ENCODE results near the gene ANKRD39. TPM values are rescaled to one million over a fixed set of nuclear protein-coding genes. Genes with fewer than 3 reads are reported as not detected.

The ANKRD39 gene
- total RNA-seq, 1 experiment from 2014 or later = 19.3 TPM

- Histone ChIP-seq H3K27me3 (replicated peaks; ENCODE audit: control insufficient read depth, insufficient read depth, low read length) (no peaks in the 10 kb centered on the region), H3K4me3 (ENCODE audit: low read depth, low read length) (no peak overlapping the region), H3K36me3 (ENCODE audit: control insufficient read depth, insufficient read depth, low read length) (peaks cover 8% of the 10 kb centered on the region; the same call in 1 of the 2 replicates), H3K9me3 (no peaks in the 10 kb centered on the region), H3K4me1 (peaks cover 59% of the 10 kb centered on the region)
- H3K27ac Mint-ChIP-seq (ENCODE audit: unreplicated experiment) = peak overlapping the region; percentile 71
- BruUV-seq (replicated peaks) = no TSS peak
- no peaks in the 10 kb centered on the region for H3K27me3 Mint-ChIP-seq (ENCODE audit: insufficient read depth, unreplicated experiment)
- intact Hi-C loops (cut with micrococcal nuclease; ENCODE audit: unreplicated experiment) = no loop called here
- no peak for DNase-seq
- POLR2A ChIA-PET = interaction anchor here (1.0 kb wide), 2 partner anchors 10 to 22 kb away, joined by 3 read pairs; no protein-coding TSS in a partner anchor
- H3K4me1 Mint-ChIP-seq (ENCODE audit: low read depth, unreplicated experiment) = peaks cover 49% of the 10 kb centered on the region
- no peak for TF ChIP-seq CTCF (IDR thresholded peaks at IDR 0.05; ENCODE audit: insufficient read depth in 1 of 2, low read depth in 1 of 2, low read length in 1 of 2, severe bottlenecking in 1 of 2, unreplicated experiment in 1 of 2)
- H3K9me3 Mint-ChIP-seq (ENCODE audit: unreplicated experiment) = no peaks in the 10 kb centered on the region
- no peak overlapping the region for H3K4me3 Mint-ChIP-seq (ENCODE audit: unreplicated experiment)
- H3K36me3 Mint-ChIP-seq (ENCODE audit: insufficient read depth, unreplicated experiment) = peaks cover 90% of the 10 kb centered on the region
- CTCF ChIA-PET = interaction anchor here (0.5 to 2.3 kb wide), 3 partner anchors 37 to 61 kb away, joined by 3 to 17 read pairs (median 6); partner anchors contain the start of gene ANKRD39
Measured at GRCh38 chr2:96821113-96821675, 36.6 kb downstream of the ANKRD39 start.

- POLR2A ChIA-PET = interaction anchor here (0.6 kb wide), 1 partner anchor 48 kb away, joined by 3 read pairs; no protein-coding TSS in a partner anchor
- Histone ChIP-seq H3K36me3 (ENCODE audit: control insufficient read depth, insufficient read depth, low read length) (peaks cover 5% of the 10 kb centered on the region; the same call in 1 of the 2 replicates), H3K4me3 (ENCODE audit: low read depth, low read length) (peak overlapping the region; percentile 3), H3K27me3 (replicated peaks; ENCODE audit: control insufficient read depth, insufficient read depth, low read length) (no peaks in the 10 kb centered on the region), H3K4me1 (peaks cover 61% of the 10 kb centered on the region), H3K9me3 (no peaks in the 10 kb centered on the region)
- CTCF ChIA-PET = interaction anchor here (1.0 to 2.3 kb wide), 4 partner anchors 14 to 59 kb away, joined by 4 to 17 read pairs (median 6); partner anchors contain the start of genes ANKRD39 and CNNM4
- H3K4me3 Mint-ChIP-seq (ENCODE audit: unreplicated experiment) = peak overlapping the region; percentile 84
- TF ChIP-seq CTCF (IDR thresholded peaks at IDR 0.05; ENCODE audit: insufficient read depth in 1 of 2, low read depth in 1 of 2, low read length in 1 of 2, severe bottlenecking in 1 of 2, unreplicated experiment in 1 of 2) = peak in 1 of 2 experiments; percentile 30
- no peaks in the 10 kb centered on the region for H3K9me3 Mint-ChIP-seq (ENCODE audit: unreplicated experiment)
- H3K27ac Mint-ChIP-seq (ENCODE audit: unreplicated experiment) = peak overlapping the region; percentile 71
- DNase-seq = peak in 1 of 2 experiments; percentile 28
- intact Hi-C loops (cut with micrococcal nuclease; ENCODE audit: unreplicated experiment) = loop anchor here (1.0 to 5.0 kb wide), 4 partner anchors 12 to 183 kb away; partner anchors contain the start of genes CNNM4 and KANSL3
- peaks cover 89% of the 10 kb centered on the region for H3K36me3 Mint-ChIP-seq (ENCODE audit: insufficient read depth, unreplicated experiment)
- no peaks in the 10 kb centered on the region for H3K27me3 Mint-ChIP-seq (ENCODE audit: insufficient read depth, unreplicated experiment)
- no TSS peak for BruUV-seq (replicated peaks)
- H3K4me1 Mint-ChIP-seq (ENCODE audit: low read depth, unreplicated experiment) = peaks cover 49% of the 10 kb centered on the region
Measured at GRCh38 chr2:96819876-96820511, 37.8 kb downstream of the ANKRD39 start.

- Histone ChIP-seq H3K36me3 (ENCODE audit: control insufficient read depth, insufficient read depth, low read length) (peaks cover 2% of the 10 kb centered on the region; the same call in 1 of the 2 replicates), H3K27me3 (replicated peaks; ENCODE audit: control insufficient read depth, insufficient read depth, low read length) (no peaks in the 10 kb centered on the region), H3K9me3 (no peaks in the 10 kb centered on the region), H3K4me1 (peaks cover 58% of the 10 kb centered on the region), H3K4me3 (ENCODE audit: low read depth, low read length) (peak overlapping the region; percentile 12)
- no peaks in the 10 kb centered on the region for H3K27me3 Mint-ChIP-seq (ENCODE audit: insufficient read depth, unreplicated experiment)
- intact Hi-C loops (cut with micrococcal nuclease; ENCODE audit: unreplicated experiment) = loop anchor here (1.0 to 5.0 kb wide), 4 partner anchors 13 to 182 kb away; partner anchors contain the start of genes CNNM4 and KANSL3
- H3K4me1 Mint-ChIP-seq (ENCODE audit: low read depth, unreplicated experiment) = peaks cover 43% of the 10 kb centered on the region
- BruUV-seq (replicated peaks) = no TSS peak
- no peak for TF ChIP-seq CTCF (IDR thresholded peaks at IDR 0.05; ENCODE audit: insufficient read depth in 1 of 2, low read depth in 1 of 2, low read length in 1 of 2, severe bottlenecking in 1 of 2, unreplicated experiment in 1 of 2)
- peak; percentile 94 to 96 for DNase-seq
- peak overlapping the region; percentile 71 for H3K27ac Mint-ChIP-seq (ENCODE audit: unreplicated experiment)
- H3K9me3 Mint-ChIP-seq (ENCODE audit: unreplicated experiment) = no peaks in the 10 kb centered on the region
- peak overlapping the region; percentile 84 for H3K4me3 Mint-ChIP-seq (ENCODE audit: unreplicated experiment)
- peaks cover 83% of the 10 kb centered on the region for H3K36me3 Mint-ChIP-seq (ENCODE audit: insufficient read depth, unreplicated experiment)
- CTCF ChIA-PET = interaction anchor here (0.7 to 2.3 kb wide), 5 partner anchors 15 to 58 kb away, joined by 4 to 17 read pairs (median 6); partner anchors contain the start of genes ANKRD39 and CNNM4
- POLR2A ChIA-PET = interaction anchor here (0.6 to 1.0 kb wide), 2 partner anchors 13 to 14 kb away, joined by 3 read pairs; no protein-coding TSS in a partner anchor
Measured at GRCh38 chr2:96819128-96819875, 38.5 kb downstream of the ANKRD39 start.
